K562 treated with DMSO at 1 percent for 12 hours (cell line): Measurements from ENCODE around the gene CAPN7. TPM values are rescaled to one million over a fixed set of nuclear protein-coding genes. Genes with fewer than 3 reads are reported as not detected.

Experiments
- total RNA-seq: library from RNA; unstranded; fragments of 300-600 nt; gene quantifications from 2 replicates; pipeline ENCODE4 v1.2.3, GENCODE V29; 2022; ENCODE audit not compliant: insufficient read depth

Gene CAPN7
- 14.4 and 47.3 TPM in 2 replicates for total RNA-seq

GRCh38 chr3:15205934-15206661, at the start of gene CAPN7:
Gene CAPN7, plus strand, starts transcription at chr3:15206246. Its CDS starts 250 bp downstream, at chr3:15206496.

Other genes starting within 250 kb of the CAPN7 start
- 34.3 and 45.5 TPM in 2 replicates for gene MRPS25, start 140.9 kb upstream of the CAPN7 start, total RNA-seq
- 5.2 and 18.3 TPM in 2 replicates for gene RBSN, start 107.1 kb upstream of the CAPN7 start, total RNA-seq
- 9.8 and 20.3 TPM in 2 replicates for gene SH3BP5, start 126.3 kb downstream of the CAPN7 start, total RNA-seq
- gene METTL6, start 221.3 kb downstream of the CAPN7 start, total RNA-seq, result 10.1 and 23.3 TPM in 2 replicates
- 7.8 and 19.8 TPM in 2 replicates for gene EAF1, start 221.4 kb downstream of the CAPN7 start, total RNA-seq